ENCODE measurements around the gene RNF130.

RNF130 gene

GRCh38 chr5:180071531-180072255 lies at the start of gene RNF130:
Gene RNF130, minus strand, starts transcription at chr5:180071759. Its CDS starts 57 bp downstream, at chr5:180071702.
- peak; percentile 67 to 88 for DNase-seq

DNA sequence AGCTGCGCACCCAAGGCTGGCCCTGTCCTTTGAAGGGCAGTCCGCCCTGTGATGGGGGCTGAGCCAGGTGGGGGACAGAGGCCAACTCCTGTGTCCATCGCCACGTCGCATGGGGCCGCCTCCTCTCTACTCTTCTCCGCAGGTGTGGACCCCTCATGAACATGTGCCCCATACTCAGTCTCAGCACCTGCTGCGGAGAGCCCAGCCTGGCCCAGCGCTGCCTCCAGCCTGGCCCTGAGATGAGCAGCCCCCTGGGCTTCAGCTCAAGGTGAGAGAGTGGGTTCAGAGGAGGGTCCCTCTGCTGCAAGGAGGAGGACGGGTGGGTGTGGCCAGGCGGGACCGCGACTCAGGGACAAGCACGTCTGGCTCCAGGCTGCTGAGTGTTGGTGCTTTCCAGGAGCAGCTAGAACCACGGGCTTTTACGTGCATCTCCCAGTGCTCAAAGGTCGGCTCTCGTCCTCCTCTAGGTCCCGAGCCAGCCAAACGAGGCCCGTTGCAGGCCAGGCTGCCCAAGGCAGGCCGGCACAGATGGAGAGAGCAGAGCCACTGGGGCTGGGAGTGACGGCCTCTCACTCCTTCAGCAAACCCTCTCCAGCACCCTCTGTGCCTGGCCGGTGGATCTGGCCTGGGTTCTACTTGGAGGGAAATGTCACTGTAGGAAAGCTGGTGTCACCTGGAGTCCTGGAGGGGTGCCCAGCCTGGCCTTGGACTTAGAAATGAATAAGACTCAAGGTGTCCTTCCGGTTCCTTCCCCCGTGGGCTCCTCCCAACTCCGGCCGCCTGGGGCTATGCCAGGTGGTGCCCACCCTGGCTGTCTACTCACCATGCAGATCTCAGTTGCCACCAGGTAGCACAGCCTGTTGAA lies 48.9 kb upstream of the RNF130 start:
- no peak for DNase-seq

DNA sequence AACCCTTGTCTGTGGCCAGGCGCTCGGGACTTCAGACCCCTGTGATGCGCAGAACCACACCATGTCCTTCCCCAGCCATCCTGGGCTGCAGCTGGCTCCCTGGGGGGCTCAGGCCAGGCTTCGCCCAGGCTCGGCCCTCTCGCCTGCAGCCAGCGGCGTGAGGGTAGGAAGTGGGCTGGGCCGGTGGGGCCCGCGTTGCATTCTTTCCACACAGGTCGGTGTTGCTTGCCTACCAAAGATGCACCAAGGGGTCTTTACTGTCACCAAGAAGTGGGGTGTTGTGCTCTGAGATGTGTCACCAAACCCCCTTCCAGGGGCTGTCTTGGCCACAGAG lies 48.3 kb upstream of the RNF130 start:
- DNase-seq, result no peak

- DNase-seq, result no peak
Observed at GRCh38 chr5:180119031-180119902, 47.7 kb upstream of the RNF130 start.

DNA sequence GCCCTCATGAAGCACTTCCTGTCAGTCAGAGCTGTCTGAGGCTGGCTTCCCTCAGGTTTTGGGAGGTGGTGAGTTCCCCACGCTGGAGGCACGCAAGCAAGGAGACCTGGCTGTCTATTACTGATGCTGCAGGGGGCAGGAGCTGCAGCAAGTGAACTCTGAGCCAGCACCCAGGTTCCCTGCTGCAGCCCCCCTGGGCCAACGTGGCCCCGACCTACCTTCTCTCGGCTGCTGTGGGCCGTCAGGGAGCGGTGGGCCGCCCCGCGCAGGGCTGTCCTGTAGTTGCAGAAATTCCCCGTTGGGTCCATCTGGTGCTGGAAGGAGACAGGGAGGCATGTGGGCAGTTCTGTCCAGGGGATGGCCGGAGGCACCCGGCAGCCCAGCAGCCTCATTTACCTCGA lies 46.8 kb upstream of the RNF130 start:
- no peak for DNase-seq

DNA sequence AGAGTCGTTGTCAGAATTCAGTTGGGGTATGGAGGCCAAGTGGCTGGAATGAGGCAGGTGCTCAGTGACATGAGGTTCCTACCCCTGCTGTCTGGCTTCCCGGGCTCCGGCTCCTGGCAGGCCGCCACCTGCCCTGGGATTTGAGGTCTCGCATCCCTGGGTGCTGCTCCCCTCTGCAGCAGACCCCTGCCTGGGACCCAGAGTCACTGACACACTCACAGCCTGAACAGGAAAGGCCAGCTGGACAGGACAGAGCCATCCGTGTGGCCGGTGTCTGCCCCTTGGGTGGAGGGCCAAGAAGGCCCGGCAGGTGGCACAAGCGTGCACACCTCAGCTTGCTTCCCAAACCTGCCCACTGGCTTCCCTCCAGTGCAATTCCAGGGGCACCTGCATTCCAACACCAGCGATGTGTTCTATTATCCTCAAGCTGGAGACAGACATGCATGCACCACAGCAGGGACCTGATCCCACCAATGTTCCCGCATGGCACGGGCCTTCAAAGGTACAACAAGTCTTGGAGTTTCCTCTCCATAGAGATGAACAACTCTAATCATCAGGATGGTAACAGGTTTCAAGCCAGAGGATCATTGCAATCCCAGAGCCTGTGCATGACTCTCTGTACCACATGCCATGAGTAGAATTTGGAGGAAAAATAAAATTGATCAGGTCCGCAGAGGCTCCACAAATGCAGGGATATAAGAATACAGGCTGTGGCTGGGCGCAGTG lies 45.6 kb upstream of the RNF130 start:
- DNase-seq, result peak in 1 of 2 experiments; percentile 21

DNA sequence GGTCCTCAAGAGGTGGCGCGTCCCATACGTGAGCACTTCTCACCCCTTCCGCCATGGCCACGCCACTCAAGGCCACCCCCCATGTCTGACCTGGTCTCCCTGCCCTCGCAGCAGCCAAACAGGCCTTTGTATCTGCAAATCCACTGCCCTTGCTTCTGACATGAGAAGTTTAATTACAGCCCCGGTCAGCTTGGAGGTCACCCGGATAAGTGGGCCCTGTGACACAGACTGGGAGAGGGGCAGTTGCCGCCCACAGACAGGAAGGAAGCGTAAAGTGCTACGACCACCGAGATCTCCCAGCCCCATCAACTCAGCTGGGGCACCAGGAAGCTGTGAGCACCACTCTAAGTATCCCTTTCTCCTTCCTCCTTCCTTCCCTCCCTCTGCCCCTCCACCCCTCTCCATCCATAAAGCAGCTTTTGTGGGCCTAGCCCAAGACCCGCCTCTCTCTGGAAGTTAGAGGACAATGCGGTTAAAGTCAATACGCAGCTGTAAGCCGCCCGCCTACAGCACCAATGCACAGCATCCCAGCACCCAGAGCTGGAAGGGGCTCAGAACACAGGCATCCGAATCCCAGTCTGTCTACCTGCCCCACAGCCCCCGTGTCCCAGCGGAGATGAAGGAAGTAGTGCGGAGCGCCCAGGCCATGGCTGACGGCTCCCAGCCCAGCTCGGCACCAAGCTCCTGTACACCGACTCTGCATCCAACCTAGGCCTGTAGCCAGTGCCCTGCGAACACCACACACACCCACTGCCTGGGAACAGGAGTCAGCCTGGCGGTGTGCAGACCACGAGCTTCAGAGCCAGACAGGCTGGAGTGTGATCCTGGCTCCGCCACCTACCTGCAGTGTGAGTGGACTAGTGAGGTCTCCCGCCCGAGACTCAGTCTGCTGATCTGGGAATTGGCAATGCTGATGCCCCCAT lies 44.8 kb upstream of the RNF130 start:
- no peak for DNase-seq

- peak; percentile 77 to 91 for DNase-seq
Observed at GRCh38 chr5:180115326-180116076, 43.9 kb upstream of the RNF130 start.

DNA sequence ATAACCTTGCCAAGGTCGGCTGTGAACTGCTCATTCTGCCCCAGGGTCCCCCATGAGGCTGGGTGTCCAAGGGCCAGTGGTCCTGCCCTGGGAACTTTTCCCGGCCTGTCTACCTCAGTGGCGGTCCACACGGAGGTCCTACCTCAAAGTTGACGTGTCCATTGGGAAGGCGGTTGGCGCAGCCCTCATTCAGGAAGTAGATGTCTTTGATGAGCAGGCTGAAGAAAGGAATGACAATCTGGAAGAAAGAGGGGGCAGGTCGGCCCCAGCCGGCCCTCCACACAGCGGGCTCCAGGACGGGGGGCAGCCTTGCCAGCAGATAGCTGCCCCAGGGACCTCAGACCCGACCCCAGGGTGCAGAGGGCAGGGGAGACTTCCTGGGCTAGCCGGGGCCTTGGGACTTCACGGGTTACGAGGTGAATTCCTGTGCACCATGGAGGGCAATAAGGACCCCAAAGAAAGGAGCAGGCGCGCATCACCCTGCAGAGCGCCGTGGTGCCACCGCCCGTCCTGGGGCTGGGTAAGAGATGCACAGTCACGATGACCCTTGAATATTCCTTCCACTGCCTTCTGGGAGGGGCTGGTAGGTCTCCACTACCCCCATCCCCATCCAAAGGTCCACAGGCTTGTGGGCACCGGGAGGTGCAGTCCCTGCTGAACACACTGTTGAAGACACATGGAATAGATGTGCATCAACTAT lies 42.9 kb upstream of the RNF130 start:
- DNase-seq, result no peak

- DNase-seq, result no peak
Observed at GRCh38 chr5:180113660-180114303, 42.2 kb upstream of the RNF130 start.

- no peak for DNase-seq
Observed at GRCh38 chr5:180112181-180112861, 40.8 kb upstream of the RNF130 start.

- DNase-seq, result no peak
Observed at GRCh38 chr5:180111273-180112002, 39.9 kb upstream of the RNF130 start.

DNA sequence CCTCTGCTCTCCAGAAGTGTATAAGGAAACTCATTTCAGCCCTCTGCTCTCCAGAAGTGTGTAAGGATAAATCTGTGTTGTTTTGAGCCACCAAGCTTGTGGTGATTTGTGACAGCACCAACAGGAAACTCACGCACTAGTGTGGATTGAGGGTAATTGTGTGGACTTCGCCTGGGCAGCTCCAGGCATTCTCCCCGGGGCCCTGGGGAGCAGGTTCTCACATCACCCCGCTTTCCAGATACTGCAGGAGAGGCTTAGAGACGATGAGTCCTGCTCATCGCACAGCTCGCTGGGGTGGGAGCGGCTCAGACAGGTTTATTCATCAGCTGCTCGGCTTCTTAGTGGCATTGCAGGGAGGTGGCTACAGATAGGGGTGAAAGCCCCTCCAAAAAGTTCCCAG lies 38.4 kb upstream of the RNF130 start:
- no peak for DNase-seq

DNA sequence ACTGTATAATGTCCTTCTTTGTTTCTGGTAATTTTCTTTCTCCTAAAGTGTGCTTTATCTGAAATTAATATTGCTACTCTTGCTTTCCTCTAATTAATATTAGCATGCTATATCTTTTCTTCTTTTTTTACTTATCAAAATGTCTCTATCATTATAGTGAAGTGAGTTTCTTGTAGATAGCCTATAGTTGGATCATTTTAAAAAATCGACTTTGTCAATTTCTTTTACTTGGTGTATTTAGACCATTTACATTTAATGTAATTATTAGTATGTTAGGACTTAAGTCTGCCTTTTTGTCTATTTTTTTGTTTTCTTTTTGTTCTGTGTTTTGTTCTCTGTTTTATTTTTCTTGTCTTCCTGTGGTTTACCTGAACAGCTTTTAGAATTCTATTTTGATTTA lies 35.4 kb upstream of the RNF130 start:
- no peak for DNase-seq

DNA sequence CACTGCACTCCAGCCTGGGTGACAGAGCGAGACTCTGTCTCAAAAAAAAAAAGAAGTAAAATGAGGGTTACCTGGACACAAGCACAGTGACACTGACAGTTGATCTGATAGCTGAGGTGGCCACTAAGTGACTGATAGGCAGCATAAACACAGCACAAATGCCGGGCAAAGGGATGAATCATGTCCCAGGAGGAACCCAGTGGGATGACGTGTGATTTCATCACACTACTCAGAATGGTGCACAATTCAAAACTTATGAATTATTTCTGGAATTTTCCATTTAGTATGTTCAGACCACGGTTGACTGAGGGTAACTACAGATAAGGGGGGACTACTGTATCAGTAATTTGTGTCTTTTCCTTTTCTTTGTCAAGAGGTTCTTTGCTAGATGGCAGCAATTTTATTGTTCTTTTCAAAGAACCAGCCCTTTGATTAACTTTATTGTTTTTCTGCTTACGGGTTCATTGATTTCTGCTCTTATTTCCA lies 34.3 kb upstream of the RNF130 start:
- no peak for DNase-seq

DNA sequence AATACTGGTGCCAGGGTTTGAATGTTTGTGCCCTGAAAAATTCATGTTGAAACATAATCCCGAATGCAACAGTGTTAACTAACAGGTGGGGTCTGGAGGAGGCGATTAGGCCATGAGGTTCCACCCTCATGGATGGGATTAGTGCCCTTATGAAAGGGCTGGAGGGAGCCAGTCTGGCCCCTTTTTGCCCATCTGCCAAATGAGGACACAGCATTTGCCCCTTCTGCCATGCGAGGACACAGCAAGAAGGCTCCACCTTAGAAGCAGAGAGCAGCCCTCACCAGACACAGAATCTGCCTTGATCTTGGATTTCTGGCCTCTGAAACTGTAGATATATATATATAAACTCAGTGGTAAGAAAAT lies 32.6 kb upstream of the RNF130 start:
- peak; percentile 90 to 94 for DNase-seq

DNA sequence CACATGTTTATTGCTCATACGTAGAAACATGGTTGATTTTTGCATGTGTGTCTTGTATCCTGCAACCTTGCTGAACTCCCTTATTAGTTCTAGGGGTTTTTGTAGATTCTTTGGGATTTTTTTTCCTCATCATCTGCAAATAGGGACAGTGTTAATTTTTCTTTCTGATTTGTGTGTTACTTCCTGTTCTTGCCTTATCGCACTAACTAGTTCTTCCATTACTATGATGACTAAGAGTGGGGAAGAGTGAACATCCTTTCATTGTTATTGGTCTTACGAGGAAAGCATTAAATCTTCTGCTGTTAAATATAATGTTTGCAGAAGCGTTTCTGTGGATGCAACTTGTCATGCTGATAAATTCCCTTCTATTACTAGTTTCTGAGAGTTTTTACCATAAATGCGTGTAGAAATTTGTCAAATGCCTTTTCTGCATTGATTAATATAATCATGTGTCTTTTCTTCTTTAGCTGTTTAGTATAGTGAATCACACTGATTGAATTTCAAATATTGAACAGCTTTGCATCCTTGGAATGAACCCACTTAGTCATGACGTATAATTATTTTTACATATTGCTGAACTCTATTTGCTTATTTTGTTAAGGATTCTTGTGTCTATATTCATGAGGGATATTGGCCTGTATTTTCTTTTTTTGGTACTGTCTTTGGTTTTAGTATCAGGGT lies 32.1 kb upstream of the RNF130 start:
- DNase-seq, result no peak

Data from NCI-H524 (cell line).